Measurements from ENCODE around the gene KIRREL3.

Gene KIRREL3

DNA sequence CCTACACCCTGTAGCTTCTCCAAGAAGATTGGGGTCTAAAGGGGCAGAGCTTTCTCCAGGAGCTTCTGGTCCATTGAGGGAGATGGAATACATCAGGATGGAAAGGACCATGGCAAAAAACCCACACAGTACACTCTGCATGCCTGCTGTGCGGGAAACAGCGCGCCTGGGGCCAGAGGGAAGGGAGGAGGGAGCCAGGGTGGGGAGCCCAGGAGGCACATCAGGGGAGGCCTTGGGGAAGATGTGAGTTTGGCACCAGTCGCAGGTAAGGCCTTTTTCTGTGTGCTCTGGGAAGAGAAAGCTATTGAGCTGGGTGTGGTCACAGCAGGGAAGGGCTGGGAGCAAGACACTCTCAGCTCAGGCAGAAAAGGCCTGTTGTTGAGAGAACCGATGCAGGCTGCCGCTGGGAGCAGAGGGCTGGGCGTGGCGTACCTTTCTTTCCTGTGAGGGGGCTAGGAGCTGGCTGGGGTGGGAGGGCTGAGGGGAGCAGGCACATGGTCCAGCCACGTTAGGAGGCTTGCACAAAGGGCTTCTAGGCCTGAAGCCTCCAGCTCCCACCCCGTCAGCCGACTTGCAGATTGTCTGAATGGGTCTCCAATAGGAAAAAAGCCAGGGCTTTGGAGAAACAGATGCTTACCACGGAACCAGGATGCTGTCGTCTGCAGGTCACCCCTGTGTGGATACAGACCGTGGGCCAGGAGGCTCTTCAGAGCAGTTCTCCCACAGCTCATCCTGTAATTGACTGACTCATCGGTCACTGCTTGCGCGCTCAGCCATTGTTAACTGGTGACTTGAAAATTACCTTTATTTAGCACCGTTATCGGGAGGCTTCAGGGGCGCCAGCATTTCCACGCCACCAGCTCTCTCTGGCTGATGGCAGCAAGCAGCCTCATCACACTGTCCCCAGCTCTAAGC is 407.8 kb downstream of the KIRREL3 start:
- DNase-seq, result peak; percentile 56

GRCh38 chr11:126591966-126592489 is 408.5 kb downstream of the KIRREL3 start:
- DNase-seq, result no peak

- DNase-seq, result no peak
Measured at GRCh38 chr11:126589492-126589803, 411.1 kb downstream of the KIRREL3 start.

DNA sequence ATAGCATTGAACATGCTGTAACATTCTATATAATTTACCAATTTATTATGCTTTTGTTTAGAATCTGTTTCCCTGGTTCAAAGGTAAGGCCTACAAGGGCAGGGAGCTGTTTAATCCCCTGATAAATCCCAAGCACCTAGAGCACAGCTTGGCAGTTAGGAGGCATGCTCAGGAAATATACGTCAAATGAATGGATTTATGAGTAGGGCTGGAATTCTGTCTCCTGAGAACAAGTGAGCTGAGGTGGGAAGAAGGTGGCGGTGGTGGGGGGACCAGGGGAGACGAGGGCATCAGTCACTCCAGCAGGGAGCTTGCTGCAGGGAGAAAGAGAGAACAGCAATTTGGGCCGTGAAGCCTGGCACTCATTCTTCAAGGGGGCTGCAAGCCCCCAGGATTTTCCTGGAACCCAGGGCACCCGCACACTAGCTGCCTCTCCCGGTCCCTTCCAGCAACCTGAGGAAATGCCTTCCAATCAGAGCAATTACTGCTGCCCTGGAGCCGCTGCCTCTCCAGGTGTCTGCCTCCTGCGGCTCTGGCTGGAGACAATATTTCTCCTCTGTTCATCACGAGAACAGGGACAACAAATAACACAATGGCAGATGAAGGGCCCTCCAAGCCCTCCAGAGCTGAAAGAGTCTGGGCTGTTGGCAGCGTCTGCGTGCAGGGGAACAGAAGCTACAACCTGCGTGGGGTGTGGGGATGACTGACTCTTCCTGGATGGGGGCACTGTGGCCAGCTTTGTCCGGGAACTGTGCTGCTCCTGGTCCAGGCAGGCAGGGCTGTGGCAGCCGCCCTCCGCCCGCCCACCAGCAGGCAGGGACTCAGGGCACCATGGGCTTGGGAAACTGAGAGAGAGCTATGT is 411.7 kb downstream of the KIRREL3 start:
- peak; percentile 91 for DNase-seq

DNA sequence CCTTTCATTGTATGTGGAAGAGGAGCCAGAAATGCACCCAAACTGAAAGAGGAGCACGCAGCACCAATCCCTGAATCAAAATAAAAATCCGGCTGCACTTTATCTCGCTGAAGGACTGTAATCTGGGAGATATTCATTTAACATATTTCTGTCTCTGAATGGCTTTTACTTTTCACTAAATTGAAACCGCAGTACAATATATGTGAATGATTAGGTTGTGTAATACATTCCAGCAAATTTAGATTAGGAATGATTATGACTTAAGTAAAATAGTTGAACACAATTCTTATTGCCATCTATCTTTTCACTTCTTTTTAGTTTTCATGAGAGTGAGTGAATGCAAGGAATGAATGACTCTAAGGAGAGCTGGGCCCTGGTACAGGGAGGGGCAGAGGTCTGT is 413.0 kb downstream of the KIRREL3 start:
- DNase-seq, result no peak

GRCh38 chr11:126585774-126586491 is 414.6 kb downstream of the KIRREL3 start:
- peak; percentile 82 for DNase-seq

- no peak for DNase-seq
Measured at GRCh38 chr11:126585388-126585773, 415.2 kb downstream of the KIRREL3 start.

DNA sequence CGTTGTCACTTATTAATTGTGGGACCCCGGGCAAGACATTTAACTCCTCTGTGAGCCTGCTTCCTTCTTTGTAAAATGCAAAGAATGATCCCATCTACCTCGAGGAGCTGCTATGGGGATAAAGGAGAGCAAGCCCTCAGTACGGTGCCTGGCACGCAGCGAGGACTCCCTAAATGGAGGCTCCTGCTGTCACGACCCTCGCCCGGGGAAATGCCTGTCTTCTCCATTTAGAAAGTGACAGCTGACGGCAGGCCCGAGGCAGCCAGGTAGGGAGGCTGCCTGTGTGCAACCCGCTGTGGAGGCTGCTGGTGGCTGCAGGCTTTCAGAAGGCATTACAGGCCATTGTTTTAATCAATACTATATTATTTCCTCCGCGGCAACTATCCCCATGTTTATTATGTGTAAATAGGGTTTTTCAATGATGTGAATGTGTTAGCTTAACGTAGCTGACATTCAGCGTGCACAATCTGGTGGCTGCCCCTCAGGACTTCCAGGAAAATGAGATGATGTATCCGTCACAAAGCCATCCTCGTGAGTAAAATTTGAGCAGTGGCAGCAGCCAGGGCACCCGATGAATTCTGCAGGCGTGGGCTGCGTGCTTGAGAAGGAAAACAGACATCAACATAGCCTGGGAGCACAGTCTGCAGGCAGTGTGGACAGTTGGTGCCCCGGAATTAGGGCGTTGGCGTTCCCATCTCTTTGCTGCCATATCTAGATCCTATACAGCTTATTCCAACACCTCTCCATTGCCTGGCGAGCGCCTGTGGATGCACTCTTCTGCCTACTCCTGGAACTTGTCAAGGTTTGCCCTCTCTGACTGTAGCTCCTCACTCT is 416.8 kb downstream of the KIRREL3 start:
- no peak for DNase-seq

DNA sequence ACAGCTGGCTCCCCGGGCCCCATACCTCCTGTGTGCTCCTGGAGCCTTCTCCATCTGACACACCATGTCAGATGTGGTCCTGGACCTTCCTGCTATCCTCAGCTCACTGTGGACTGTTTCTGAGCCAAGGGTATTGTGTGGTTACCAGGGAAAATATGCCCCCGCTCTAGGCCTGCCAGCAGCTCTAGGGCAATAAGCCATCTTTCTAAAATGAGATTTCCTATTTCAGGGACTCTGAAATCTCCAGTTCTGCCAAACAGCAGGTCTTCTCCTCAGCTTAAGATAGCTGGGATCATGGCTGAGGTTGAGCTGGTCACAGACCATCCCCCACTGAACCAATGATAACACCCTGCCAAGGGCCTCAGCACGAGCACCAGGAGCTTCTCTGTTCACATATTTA is 417.5 kb downstream of the KIRREL3 start:
- no peak for DNase-seq

DNA sequence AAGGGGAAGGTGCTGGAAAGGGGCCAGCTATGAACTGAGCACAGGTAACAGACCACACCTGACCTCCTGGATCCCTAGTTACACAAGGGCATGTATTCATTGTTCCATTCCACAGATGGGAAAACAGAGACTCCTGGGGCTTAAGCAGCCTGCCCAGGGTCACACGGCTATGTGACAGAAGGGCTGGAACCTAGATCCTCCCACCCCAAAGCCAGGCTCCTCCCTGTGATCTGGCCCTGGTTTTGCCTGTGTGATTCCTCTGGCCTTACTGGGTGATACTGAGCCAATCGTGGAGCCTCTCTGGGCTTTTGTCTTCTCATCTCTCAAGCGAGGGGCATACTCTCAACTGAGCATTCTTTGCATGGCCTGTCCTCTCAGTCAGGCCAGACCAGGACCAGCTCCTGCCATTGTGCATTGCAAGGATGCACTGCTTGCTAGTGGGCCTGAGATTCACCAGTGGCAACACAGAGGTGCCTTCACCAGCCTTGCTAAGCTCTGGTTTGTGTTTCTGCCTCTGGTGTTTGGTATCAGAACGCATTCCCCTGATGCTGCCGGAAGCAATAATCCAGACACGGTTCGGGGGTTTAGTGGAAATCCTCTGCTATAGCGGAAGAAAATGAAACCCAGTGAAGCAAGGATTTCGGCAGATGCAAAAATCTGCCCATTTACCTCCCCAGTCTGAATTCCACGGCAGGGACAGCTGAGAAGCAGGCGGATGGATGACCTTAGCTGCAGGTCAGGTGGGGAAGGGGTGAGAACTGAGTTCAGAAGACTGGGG is 418.5 kb downstream of the KIRREL3 start:
- no peak for DNase-seq

DNA sequence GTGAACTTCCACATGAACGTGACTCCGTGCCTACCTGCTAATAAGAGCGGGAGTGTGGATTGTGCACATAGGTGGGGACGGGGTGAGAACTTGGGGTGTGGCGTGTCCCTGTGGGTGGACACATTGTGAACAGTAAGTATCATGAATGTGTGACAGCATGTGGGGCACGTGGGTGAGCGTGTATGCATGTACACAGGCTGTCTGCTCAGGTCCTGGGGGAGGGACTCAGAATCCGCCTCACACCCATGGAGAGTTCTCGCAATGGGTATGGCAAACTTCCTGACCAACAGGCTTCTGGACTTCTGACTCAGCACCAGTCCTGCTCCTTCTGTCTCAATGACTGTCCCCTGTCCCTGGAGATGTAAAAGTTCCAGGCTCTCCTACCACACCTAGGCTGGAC is 422.1 kb downstream of the KIRREL3 start:
- DNase-seq, result no peak

- no peak for DNase-seq
Measured at GRCh38 chr11:126578021-126578420, 422.5 kb downstream of the KIRREL3 start.

GRCh38 chr11:126575849-126576248 is 424.7 kb downstream of the KIRREL3 start:
- no peak for DNase-seq

DNA sequence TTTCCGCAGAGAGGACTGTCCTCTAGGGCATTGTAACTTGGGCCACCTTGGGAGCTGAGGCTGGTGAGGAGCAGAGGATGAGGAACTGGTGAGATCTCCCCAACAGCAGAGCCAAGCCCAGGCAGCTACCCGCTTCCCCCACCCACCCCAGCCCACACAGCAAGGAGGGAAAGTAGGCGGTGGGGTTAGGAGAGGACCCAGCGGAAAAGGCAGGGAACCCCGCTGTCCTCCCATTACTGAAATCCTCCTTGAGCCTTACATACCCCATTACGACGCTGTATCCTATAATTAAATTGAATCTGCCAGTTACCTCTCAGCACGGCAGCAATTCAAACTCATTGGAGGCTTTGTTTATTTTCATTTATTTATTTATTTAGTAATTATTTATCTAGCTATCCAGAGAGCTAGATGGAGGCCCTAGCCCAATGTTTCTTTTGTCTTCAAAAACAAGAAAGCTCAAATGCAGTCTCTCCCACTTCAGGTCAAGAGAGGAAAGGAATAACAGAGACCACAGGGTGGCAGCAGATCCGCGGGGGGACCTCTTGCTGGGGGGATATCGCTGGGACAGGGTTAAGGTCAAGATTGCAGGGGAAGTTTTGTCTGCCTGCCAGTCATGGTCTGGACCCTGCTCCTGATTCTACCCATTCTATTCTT is 427.1 kb downstream of the KIRREL3 start:
- no peak for DNase-seq

DNA sequence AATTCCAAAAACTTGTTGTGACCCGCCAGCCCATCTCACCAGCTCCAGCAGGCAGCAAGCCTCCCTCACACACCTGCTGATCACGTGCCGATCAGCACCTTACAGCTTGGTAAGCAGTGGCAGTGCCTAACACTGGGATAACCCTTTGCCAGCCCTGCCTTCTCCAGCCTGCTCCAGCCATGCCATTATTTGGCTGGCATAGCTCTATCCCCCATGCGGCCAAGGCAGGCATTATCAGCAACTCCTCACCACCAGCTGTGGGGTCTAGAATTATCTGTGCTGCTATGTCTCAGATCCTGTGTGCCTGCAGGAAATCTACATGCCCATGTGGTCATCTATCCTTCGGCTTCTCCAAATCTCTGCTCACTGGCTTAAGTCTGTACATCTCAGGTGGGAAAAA is 430.1 kb downstream of the KIRREL3 start:
- DNase-seq, result no peak

DNA sequence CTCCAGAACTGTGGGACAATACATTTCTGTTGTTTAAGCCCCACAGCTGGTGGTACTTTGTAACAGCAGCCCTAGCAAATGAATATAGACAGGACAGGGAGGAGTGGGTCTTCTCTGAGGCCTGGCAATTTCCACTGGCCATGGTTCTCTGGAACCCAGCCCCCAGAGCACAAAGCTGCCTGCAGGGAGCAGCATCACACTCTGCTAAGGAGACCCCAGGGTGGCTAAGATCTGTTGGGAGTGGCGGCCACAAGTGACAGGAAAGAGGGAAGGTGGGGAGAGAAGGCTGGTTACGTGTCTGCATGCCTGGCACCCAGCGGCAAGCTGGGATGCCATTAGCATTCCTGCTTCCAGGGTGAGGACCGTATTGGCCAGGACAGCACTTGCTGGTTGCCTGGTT is 433.2 kb downstream of the KIRREL3 start:
- no peak for DNase-seq

- no peak for DNase-seq
Measured at GRCh38 chr11:126564566-126564965, 436.0 kb downstream of the KIRREL3 start.

DNA sequence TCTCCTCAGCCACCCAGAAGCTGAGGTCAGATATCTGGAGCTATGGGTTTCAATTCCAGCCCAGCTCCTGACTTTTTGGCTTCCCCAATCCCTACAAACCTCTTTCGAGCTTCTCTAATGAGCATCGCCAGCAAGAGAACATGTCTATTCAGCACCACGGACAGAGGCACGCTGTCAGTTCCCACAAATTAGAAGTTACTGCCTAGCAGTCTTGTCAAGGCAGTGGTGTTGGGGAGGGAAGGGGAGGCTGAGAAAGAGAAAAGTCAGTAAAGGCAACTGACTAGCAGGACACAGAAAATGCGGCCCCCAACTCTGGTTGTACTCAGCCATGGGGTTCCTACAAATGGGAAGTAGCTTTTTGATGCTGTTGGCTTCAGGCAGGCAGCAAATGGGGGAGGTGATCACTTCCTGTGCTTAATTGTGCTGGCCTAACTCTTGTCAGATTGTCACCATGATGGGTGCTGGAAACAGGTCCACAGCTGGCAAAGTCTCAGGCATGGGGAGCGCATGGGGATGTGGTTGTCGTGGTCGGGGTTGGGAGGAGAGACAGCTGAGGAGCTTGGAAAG is 439.2 kb downstream of the KIRREL3 start:
- DNase-seq, result peak; percentile 12

DNA sequence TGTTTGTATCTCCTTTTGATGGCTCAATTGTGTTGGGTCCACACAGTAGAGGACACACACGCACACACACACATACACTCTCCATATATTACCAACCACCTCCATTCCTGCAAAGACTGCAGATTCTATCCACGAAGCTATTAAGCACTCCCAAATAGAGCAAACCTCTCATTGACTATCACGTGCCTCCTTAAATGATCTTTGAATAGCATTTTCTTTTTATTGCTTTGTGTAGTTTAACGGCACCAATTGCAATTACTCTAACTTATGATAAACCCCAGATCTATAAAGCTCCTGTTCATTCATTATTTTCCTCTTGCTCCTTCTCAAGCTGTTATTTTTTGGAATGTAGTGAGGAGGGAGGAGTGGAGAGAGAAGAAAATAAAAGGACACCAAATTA is 440.3 kb downstream of the KIRREL3 start:
- peak; percentile 51 for DNase-seq
